SK-N-MC (cell line): ENCODE results near the gene CHST5.
"Not testable (repeated sequence)": the region's sequence is repeated elsewhere in the genome, so short reads cannot be mapped to it uniquely, and the experiment has no call there.

Experiments used
- DNase-seq: peaks from one replicate; pipeline ENCODE4 v3.0.0-alpha.2; 2011; ENCODE audit warnings: low read depth, low spot score
- H3K27ac ChIP-seq: fragments of 200-600 bp; sonication (generic); 2 replicates; pipeline ENCODE4 v1.5.1; 2016; ENCODE audit warnings: mixed run types
- H3K36me3 ChIP-seq: fragments of 200-600 bp; sonication (generic); 2 replicates; pipeline ENCODE4 v1.6.1; 2017; ENCODE audit warnings: antibody characterized with exemption, low read length, mixed read lengths; ENCODE audit not compliant: insufficient read depth
- H3K4me3 ChIP-seq: fragments of 200-600 bp; sonication (generic); 2 replicates; pipeline ENCODE4 v1.5.1; 2016
- H3K9ac ChIP-seq: fragments of 200-600 bp; sonication (generic); 2 replicates; pipeline ENCODE4 v1.8.0; 2017; ENCODE audit warnings: mixed run types, mixed read lengths; ENCODE audit not compliant: insufficient read length
- H3K9me3 ChIP-seq: fragments of 200-600 bp; sonication (generic); 2 replicates; pipeline ENCODE4 v1.6.1; 2017; ENCODE audit warnings: low read depth, mild to moderate bottlenecking, antibody characterized with exemption, low read length, moderate library complexity, mixed read lengths
- EZH2 ChIP-seq: fragments of 200-600 bp; sonication (generic); IDR thresholded peaks from one replicate; pipeline ENCODE4 v1.6.1; 2017; ENCODE audit warnings: antibody characterized with exemption
- FOXP2 ChIP-seq: optimal IDR thresholded peaks from 2 replicates; pipeline ENCODE3; 2011; ENCODE audit warnings: mild to moderate bottlenecking, moderate library complexity; ENCODE audit not compliant: insufficient read depth; ENCODE audit errors: extremely low read length, control extremely low read depth
- POLR2AphosphoS5 ChIP-seq: IDR thresholded peaks from 2 replicates; pipeline ENCODE4 v1.6.1; 2012; ENCODE audit warnings: mild to moderate bottlenecking, low read depth, low read length, borderline replicate concordance

CHST5 gene

GRCh38 chr16:75541236-75541635 lies 5.3 kb upstream of the CHST5 start:
- no peak overlapping the region for H3K9ac ChIP-seq
- no peak overlapping the region for H3K4me3 ChIP-seq
- H3K36me3 ChIP-seq: no peaks in the 10 kb centered on the region
- no peak overlapping the region for H3K27ac ChIP-seq
- DNase-seq: no peak
- H3K9me3 ChIP-seq: no peaks in the 10 kb centered on the region
- TF ChIP-seq POLR2AphosphoS5 (no peak), FOXP2 (no peak), EZH2 (no peak)

DNA sequence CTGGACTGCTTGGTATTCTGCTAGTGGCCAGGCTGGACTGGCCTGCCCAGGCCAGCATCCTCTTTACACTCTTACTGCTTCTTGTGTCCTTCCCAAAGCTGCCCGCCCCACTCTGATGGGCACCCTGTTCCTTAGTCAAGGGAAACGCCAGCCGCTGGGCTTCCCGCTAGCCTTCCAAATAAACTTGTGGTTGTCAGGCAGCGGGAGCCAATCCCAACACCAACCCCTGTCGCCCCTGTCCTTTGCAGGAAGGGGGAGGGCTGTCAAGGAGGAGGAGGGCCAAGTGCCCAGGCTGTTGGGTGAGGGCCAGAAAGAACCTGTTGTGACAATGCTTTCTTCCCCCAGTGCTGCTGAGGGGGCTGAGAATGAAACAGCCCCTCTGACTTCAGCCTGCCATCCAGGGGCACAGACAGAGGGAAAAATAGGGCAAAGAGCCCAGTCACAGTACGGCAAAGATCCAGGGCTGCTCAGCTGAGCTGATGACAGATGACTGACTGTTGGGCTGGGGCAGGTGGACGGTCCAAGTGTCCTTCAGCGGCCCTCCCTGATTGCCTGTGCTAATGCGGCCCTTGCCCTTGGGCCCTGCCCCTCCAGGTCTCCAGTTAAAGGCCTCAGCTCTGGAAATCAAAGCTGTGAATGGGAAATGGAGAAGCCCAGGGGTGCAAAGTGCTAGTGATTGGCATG lies 3.1 kb upstream of the CHST5 start:
- H3K9ac ChIP-seq, H3K4me3 ChIP-seq, DNase-seq, H3K27ac ChIP-seq, H3K9me3 ChIP-seq, H3K36me3 ChIP-seq: not testable (repeated sequence)

DNA sequence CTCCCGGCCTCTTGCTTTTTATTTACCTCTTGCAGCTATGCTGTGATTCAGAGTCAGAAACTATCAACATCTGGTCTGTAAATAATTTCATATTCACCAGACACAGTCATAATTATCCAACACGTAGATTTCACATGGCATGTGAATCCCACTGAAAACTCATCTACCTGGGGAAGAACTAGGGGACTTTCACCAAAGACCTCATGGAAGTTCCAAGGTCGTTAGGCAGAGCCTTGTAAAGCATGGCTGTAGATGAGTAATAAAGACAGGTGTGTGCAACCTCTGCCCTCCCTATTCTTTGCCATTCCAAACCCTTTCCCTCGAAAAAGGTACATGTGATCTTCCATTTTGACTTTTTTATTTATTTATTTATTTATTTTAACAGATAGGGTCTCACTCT lies 1.9 kb upstream of the CHST5 start:
- Histone ChIP-seq H3K9ac (no peak overlapping the region), H3K36me3 (no peaks in the 10 kb centered on the region), H3K9me3 (no peaks in the 10 kb centered on the region), H3K4me3 (no peak overlapping the region), H3K27ac (no peak overlapping the region)
- DNase-seq: no peak
- TF ChIP-seq FOXP2 (no peak), EZH2 (no peak), POLR2AphosphoS5 (no peak)

DNA sequence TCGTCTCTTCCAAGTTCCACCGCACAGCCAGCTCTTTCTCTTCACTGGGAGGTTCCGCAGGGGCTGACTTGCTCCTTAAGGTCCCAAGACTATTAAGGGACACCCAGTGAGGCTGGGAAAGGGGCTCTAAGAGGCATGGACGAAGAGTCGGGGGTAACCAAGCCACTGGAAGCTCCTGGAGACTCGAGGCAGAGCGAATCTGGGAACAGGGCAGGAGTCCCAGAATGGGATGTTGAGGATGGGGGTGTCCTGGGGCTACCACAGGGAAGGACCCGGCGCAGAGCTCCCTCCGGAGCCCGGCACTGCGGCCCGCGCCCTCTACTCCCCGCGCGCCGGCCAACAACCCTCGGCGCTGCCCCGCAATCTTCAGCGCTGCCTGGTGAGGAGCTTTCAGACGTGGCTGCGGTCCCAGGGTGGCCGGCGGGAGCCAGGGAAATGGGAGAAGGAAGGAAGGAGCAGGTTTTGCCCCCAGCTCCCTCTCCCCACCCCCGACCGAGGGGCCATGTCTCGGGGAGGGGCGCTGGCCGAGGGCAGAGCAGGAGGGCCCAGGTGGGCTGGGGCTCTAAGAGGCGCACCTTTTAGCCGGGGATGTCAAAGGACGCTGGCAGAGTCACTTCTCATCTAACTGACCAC lies 581 bp downstream of the CHST5 start:
- TF ChIP-seq POLR2AphosphoS5 (no peak), EZH2 (no peak), FOXP2 (no peak)
- H3K36me3 ChIP-seq: no peaks in the 10 kb centered on the region
- no peak overlapping the region for H3K27ac ChIP-seq
- DNase-seq: no peak
- no peaks in the 10 kb centered on the region for H3K9me3 ChIP-seq
- no peak overlapping the region for H3K9ac ChIP-seq
- H3K4me3 ChIP-seq: no peak overlapping the region

- no peaks in the 10 kb centered on the region for H3K36me3 ChIP-seq
- no peak overlapping the region for H3K27ac ChIP-seq
- no peaks in the 10 kb centered on the region for H3K9me3 ChIP-seq
- DNase-seq: no peak
- TF ChIP-seq EZH2 (no peak), POLR2AphosphoS5 (no peak)
- H3K4me3 ChIP-seq: no peak overlapping the region
- no peak overlapping the region for H3K9ac ChIP-seq
Observed at GRCh38 chr16:75534560-75535205, 1.2 kb downstream of the CHST5 start.

DNA sequence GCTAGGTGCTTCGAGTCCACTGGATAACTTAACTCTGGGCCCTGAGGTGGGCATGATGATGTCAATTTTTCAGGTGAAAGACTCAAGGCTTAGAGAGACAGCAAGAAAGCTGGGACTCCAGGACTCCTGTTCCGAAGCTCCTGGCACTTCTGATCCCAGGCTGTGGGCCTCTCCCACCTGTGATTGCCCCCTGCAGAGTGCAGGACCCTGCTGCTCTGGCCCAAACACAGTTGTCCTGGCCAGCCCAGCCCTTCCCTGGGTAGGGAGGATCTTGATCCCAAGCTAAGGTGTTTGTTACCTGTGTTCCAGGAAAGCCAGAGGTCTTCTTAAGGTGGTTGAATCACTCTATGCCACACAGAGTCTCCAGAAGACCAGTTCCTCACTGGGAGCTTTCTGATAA lies 3.1 kb downstream of the CHST5 start:
- no peak overlapping the region for H3K4me3 ChIP-seq
- no peak for TF ChIP-seq EZH2
- TF ChIP-seq POLR2AphosphoS5: no peak
- TF ChIP-seq FOXP2: no peak
- no peak for DNase-seq
- H3K27ac ChIP-seq: no peak overlapping the region
- no peaks in the 10 kb centered on the region for H3K9me3 ChIP-seq
- no peak overlapping the region for H3K9ac ChIP-seq
- H3K36me3 ChIP-seq: no peaks in the 10 kb centered on the region

- TF ChIP-seq POLR2AphosphoS5: no peak
- no peak for TF ChIP-seq EZH2
- no peak for TF ChIP-seq FOXP2
- DNase-seq: no peak
- no peaks in the 10 kb centered on the region for H3K36me3 ChIP-seq
- H3K9me3 ChIP-seq: no peaks in the 10 kb centered on the region
- no peak overlapping the region for H3K9ac ChIP-seq
- H3K4me3 ChIP-seq: no peak overlapping the region
- H3K27ac ChIP-seq: no peak overlapping the region
Observed at GRCh38 chr16:75532142-75532765, 3.7 kb downstream of the CHST5 start.

DNA sequence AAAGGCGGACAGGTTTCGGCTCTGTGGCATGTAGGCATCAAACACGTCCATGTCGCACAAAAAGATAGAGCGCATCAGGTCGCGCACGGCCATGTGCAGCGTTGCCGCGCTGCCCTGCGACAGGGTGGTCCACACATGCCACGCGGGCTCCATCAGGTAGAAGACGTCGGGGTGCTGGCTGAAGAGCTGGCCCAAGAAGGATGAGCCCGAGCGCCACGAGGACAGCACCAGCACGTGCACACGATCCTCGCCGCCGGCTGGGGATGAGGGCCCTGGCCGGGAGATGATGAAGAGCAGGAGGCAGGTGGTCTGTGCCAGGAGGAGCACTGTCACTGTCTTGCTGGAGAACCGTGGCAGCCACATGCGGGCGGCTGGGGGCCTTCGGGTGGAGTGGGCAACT lies 5.9 kb downstream of the CHST5 start:
- no peak overlapping the region for H3K9ac ChIP-seq
- no peaks in the 10 kb centered on the region for H3K9me3 ChIP-seq
- no peak overlapping the region for H3K4me3 ChIP-seq
- H3K36me3 ChIP-seq: no peaks in the 10 kb centered on the region
- H3K27ac ChIP-seq: no peak overlapping the region
- no peak for DNase-seq
- TF ChIP-seq POLR2AphosphoS5 (no peak), EZH2 (no peak), FOXP2 (no peak)
